ENCODE measurements around the gene TBCCD1. TPM values are rescaled to one million over a fixed set of nuclear protein-coding genes. Genes with fewer than 3 reads are reported as not detected.
"Not testable (repeated sequence)": the region's sequence is repeated elsewhere in the genome, so short reads cannot be mapped to it uniquely, and the experiment has no call there.

Gene TBCCD1
- polyA plus RNA-seq, 4 donors = 19.3 to 23.3 (median 19.4) TPM

- DNase-seq (ENCODE audit: low read depth in 4 of 4, low spot score in 3 of 4) = no peak
Observed at GRCh38 chr3:186564586-186564985, 2.6 kb downstream of the TBCCD1 start.

- no peak for DNase-seq (ENCODE audit: low read depth in 4 of 4, low spot score in 3 of 4)
Observed at GRCh38 chr3:186552408-186553031, 14.6 kb downstream of the TBCCD1 start.

- DNase-seq (ENCODE audit: low read depth in 4 of 4, low spot score in 3 of 4) = no peak
Observed at GRCh38 chr3:186551387-186551786, 15.8 kb downstream of the TBCCD1 start.

DNA sequence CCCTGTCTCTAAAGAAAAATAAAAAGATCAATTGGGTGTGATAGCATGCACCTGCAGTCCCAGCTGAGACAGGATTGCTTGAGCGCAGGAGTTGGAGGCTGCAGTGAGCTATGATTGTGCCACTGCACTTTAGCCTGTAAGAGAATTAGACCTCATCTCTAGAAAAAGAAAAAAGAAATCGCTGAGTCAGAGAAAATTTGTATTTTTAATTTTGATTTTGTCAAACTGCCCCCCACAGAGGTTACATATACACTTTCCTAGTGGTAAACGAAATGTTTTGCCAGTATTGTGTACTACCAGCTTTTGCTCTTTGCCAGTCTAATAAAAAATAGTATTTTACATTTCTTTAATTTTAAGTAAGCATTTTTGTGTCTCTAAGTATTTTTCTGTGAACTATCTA lies 17.6 kb downstream of the TBCCD1 start:
- no peak for DNase-seq (ENCODE audit: low read depth in 4 of 4, low spot score in 3 of 4)

DNA sequence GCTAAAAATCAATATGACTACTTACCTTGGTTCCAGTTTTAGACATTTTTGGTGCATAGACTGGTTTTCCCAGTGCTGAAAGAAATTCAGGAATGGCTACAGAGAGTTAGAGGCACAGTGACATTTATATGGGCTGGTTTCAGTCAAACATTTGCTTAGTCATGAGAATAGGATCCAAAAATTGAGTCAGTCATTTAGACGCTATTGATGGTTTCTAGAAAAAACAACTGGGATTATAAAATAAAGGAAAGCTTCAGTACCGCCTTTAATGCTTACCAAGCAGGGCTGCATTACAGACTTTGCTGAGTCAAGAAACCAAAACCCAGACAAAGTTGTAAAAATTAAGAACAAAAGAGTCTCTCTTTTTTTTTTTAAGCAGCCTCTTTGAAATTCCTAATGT lies 22.9 kb downstream of the TBCCD1 start, which contains the start of gene CRYGS:
TSS of gene CRYGS (minus strand) at position 100 of the 400 bp plus-strand sequence. CDS start at position 46, 54 bp downstream.
- no peak for DNase-seq (ENCODE audit: low read depth in 4 of 4, low spot score in 3 of 4)

DNA sequence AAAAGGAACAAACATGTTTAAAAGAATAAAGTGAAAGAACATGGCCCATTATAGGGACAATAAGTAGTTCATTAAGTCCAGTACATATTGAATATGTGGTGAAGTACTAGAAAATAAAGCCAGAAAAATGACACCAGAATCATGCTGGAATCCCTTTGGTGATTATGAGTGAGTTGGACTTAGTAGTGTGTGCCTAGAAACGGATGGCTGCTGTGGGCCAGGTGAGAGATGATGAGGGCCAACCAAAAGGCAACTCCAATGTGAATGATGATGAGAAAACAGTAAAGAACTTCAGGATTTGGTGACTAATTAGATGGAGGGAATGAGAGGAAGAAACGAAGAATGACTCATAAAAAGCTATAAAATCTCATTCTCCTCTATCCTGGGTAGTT lies 26.3 kb downstream of the TBCCD1 start:
- no peak for DNase-seq (ENCODE audit: low read depth in 4 of 4, low spot score in 3 of 4)

- peak; percentile 49 to 61 (median 54) for DNase-seq (ENCODE audit: low read depth in 4 of 4, low spot score in 3 of 4)
Observed at GRCh38 chr3:186540221-186540834, 26.8 kb downstream of the TBCCD1 start.

- DNase-seq (ENCODE audit: low read depth in 4 of 4, low spot score in 3 of 4) = no peak
Observed at GRCh38 chr3:186538779-186539178, 28.4 kb downstream of the TBCCD1 start.

DNA sequence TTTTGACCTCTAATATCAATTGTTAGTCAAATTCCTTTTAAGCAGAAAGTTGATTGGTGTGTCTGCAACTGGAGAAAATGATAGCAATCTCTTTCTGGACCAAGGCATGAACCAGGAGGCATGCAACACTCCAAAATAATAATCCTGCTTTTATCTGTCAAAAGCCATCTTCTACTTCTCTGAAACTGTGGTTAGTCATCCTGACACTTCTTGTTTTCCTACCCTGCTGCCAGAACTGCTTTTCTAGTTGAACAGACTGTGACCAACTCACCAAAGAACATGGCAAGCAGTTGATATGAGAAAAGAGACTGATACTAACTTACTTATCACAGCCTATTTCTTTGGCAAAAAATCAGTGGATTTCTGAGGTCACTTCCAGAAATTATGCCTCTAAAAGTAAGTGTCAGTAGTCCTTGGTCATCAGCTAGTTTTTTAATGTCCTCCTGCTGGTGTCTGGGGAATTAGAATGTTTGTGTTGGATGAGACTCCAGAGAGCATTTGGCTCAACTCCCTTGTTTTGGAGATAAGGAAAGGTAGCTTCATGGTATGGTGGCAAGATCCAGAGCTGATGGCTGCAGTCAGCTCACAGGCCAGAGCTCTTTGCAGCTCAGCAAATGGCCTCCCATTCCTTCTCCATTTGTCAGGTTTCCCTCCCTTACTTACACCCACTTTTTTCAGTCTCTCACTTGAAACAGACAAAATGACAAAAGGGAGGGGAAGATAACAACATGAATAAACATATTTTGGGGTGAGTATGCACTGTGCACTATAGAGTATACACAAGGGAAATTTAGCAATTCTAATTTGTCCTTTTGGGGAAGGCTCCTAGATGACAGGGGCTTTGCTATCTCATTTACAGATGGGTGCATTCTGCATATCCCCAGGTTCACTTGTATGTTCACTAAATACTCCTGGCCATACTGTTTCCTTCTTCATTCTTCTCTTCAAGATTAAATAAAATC lies 30.0 kb downstream of the TBCCD1 start:
- no peak for DNase-seq (ENCODE audit: low read depth in 4 of 4, low spot score in 3 of 4)

DNA sequence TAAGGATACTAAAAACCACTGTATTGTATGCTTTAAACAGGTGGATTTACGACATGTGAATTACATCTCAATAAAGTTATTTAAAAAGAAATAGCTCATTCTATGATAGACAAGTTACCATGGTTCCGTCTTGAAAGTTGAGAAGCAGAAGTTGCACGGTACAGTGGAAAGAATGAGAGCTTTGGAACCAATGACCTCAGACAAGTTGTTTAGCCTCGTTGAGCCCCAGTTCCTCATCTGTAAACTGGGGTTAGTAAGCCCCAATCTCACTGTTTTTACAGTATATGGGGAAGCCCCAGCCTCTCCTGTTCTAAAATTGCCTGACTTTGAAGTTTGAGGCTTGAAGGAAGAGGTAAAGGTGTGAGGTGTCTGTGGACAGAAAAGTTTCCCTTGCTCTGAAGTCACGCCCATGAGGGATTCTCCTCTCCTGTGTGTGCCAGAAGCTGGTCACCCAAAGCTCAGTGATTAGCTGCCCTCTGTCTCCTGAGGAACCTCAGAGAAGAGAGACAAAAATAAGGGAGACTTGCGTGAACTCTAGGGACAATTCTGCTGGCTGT lies 32.9 kb downstream of the TBCCD1 start:
- no peak for DNase-seq (ENCODE audit: low read depth in 4 of 4, low spot score in 3 of 4)

GRCh38 chr3:186532598-186533072 lies 34.5 kb downstream of the TBCCD1 start:
- no peak for DNase-seq (ENCODE audit: low read depth in 4 of 4, low spot score in 3 of 4)

DNA sequence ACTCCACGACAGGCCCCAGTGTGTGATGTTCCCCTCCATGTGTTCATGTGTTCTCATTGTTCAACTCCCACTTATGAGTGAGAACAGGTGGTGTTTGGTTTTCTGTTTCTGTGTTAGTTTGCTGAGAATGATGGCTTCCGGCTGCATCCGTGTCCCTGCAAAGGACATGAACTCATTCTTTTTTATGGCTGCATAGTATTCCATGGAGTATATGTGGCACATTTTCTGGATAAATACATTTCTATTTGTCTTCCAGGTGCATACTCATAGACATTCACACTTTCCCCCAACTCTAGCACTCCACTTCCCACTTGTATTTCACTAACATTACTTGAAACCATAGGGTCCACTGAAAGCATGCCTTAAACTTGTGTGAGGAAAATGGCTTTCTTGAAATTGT lies 35.4 kb downstream of the TBCCD1 start:
- not testable (repeated sequence) for DNase-seq (ENCODE audit: low read depth in 4 of 4, low spot score in 3 of 4)

GRCh38 chr3:186530415-186530814 lies 36.7 kb downstream of the TBCCD1 start:
- DNase-seq (ENCODE audit: low read depth in 4 of 4, low spot score in 3 of 4) = no peak

- DNase-seq (ENCODE audit: low read depth in 4 of 4, low spot score in 3 of 4) = no peak
Observed at GRCh38 chr3:186529201-186529999, 37.7 kb downstream of the TBCCD1 start.

DNA sequence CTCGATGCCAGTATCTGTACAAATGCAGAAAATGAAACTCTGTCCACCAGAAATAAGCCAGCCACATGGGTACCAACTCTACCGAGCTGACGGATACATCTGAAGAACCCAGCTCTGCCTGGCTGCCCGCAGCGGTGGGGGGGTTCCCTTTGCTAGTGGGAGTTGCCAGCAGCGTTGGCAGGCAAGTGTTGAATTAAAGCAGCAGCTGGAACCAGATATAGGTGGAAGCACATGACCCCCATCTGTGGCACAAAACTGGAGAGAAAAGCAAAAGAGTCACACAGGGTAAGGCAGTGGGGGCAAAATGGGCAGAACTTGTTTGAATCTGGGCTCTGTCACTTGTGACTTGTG lies 40.9 kb downstream of the TBCCD1 start:
- DNase-seq (ENCODE audit: low read depth in 4 of 4, low spot score in 3 of 4) = no peak

GRCh38 chr3:186525369-186526255 lies 41.5 kb downstream of the TBCCD1 start:
- DNase-seq (ENCODE audit: low read depth in 4 of 4, low spot score in 3 of 4) = no peak

DNA sequence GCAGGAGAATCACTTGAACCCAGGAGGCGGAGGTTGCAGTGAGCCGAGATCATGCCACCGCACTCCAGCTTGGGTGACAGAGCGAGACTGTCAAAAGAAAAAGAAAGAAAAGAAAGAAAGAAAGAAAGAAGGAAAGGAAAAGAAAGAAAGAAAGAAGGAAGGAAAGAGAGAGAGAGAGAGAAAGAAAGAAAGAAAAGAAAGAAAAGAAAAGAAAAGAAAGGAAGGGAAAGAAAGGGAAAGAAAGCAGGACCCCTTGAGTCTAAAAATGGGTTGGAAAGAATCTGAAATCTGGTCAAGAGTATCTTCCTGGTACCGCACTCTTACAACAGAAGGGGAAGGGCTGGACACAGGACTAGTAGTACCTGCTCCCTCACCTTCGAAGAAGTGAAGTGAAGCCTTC lies 42.5 kb downstream of the TBCCD1 start:
- DNase-seq (ENCODE audit: low read depth in 4 of 4, low spot score in 3 of 4) = no peak

GRCh38 chr3:186523434-186523833 lies 43.7 kb downstream of the TBCCD1 start:
- DNase-seq (ENCODE audit: low read depth in 4 of 4, low spot score in 3 of 4) = no peak

DNA sequence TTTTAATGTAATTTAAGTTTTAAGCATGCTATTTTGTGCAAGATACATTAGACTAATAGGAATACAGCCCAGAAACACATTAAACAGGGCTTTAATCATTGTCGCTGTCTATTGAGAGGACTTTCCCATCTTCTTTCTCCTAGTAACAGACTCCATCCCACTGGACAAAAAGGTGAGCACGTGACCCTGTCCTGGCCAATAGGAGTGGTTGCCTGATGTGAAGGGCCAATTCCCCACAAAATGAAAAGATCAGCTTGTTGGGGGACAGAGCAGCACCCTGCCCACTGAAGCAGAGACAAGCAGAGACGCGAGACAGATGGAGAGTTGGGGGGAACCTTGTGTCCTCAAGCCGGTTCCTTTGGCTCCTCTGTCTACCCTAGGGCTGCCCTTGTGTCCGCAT lies 44.1 kb downstream of the TBCCD1 start:
- DNase-seq (ENCODE audit: low read depth in 4 of 4, low spot score in 3 of 4) = no peak

Data from left renal pelvis (tissue), 4 donors.